Measurements from ENCODE around the gene DAPK1.

DNA sequence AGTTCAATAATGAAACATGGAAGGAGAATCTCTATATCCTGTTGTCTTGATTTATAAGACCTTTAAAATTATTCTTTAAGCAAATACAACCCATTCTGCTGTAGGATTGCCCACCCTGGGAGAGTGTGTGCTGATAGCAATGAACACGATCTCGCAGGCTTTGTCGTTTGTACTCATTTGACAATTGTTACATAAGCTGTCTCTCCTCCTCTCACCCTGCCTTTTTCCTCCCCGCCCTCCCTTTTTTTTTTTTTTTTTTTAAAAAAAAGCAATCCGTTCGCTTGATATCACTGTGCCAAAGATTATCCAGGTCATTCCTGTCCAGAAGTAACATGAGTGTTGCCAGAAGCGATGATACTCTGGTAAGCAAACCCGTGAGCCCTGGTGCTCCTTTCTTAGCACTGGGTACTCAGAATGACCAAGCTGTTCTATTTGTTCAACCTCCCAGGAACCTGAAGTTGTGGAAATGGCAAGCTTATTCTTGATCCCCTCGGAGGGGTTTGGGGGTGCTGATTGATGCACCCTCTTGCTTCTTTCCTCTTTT lies 145.5 kb downstream of the DAPK1 start:
- TF ChIP-seq, protein P1, sequence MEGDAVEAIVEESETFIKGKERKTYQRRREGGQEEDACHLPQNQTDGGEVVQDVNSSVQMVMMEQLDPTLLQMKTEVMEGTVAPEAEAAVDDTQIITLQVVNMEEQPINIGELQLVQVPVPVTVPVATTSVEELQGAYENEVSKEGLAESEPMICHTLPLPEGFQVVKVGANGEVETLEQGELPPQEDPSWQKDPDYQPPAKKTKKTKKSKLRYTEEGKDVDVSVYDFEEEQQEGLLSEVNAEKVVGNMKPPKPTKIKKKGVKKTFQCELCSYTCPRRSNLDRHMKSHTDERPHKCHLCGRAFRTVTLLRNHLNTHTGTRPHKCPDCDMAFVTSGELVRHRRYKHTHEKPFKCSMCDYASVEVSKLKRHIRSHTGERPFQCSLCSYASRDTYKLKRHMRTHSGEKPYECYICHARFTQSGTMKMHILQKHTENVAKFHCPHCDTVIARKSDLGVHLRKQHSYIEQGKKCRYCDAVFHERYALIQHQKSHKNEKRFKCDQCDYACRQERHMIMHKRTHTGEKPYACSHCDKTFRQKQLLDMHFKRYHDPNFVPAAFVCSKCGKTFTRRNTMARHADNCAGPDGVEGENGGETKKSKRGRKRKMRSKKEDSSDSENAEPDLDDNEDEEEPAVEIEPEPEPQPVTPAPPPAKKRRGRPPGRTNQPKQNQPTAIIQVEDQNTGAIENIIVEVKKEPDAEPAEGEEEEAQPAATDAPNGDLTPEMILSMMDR (IDR thresholded peaks at IDR 0.05; ENCODE audit: low read depth, low read length, poor library complexity, severe bottlenecking) = no peak
- no peak for TF ChIP-seq EZH2phosphoT487 (IDR thresholded peaks at IDR 0.05; ENCODE audit: borderline replicate concordance, low read length)
